Ovary (tissue), 9 donors: ENCODE measurements around the gene MYO9B. TPM values are rescaled to one million over a fixed set of nuclear protein-coding genes. Genes with fewer than 3 reads are reported as not detected.

Experiments used
- DNase-seq, 5 donors: peaks; one replicate each; pipeline ENCODE4 v3.0.0-alpha.2; 2019 to 2020
- H3K27ac ChIP-seq, 2 donors: fragments of 200-600 bp; one replicate each; pipeline versions ENCODE4 v1.5.1 to v1.8.0; 2019 to 2022
- H3K27me3 ChIP-seq: fragments of 200-600 bp; one replicate; pipeline ENCODE4 v1.8.0; 2022
- H3K36me3 ChIP-seq: fragments of 200-600 bp; sonication (generic); one replicate; pipeline ENCODE4 v1.5.1; 2019
- H3K4me1 ChIP-seq: one replicate; pipeline ENCODE4 v1.8.1; 2013; ENCODE audit warnings: mild to moderate bottlenecking, moderate library complexity; ENCODE audit not compliant: insufficient read depth
- H3K4me3 ChIP-seq: fragments of 200-600 bp; sonication (generic); one replicate; pipeline ENCODE4 v1.5.1; 2017
- H3K9me3 ChIP-seq, 2 donors: fragments of 200-600 bp in 1 of 2; sonication (generic) in 1 of 2; one replicate each; pipeline versions ENCODE4 v1.5.1 to v1.8.1; 2013 to 2019; ENCODE audit warnings: mild to moderate bottlenecking in 1 of 2, moderate library complexity in 1 of 2
- CTCF ChIP-seq, 3 donors: fragments of 450-650 bp in 2 of 3; fragments of 200-600 bp in 1 of 3; IDR thresholded peaks; one replicate each; pipeline versions ENCODE4 v1.5.1 to v1.8.0; 2016 to 2022; ENCODE audit warnings: antibody characterized with exemption in 3 of 3, mild to moderate bottlenecking in 1 of 3
- EP300 ChIP-seq: sonication (generic); formaldehyde crosslinking; IDR thresholded peaks from one replicate; pipeline ENCODE4 v1.6.1; 2017; ENCODE audit warnings: antibody characterized with exemption
- POLR2A ChIP-seq: fragments of 450-650 bp; IDR thresholded peaks from one replicate; pipeline ENCODE4 v1.6.1; 2017; ENCODE audit warnings: antibody characterized with exemption, mild to moderate bottlenecking, moderate library complexity
- WGBS, 3 donors: extraction: QIAGEN DNeasy Blood & Tissue Kit in 1 of 3; methylation state at CpG; one replicate each; pipeline versions ENCODE4 v1.1.5 to v1.1.7; 2013 to 2017; 5-methylcytosine and 5-hydroxymethylcytosine counted together
- intact Hi-C, 4 donors: fragments of 100-400 bp; cut with DNase I; formaldehyde crosslinking; loops; one replicate each; pipeline versions ENCODE4 v1.11.0 to v1.15.1; 2022 to 2023
- polyA plus RNA-seq, 2 donors: library from polyadenylated mRNA; stranded (reverse); fragments of 200-250 nt in 1 of 2; fragments of 350-450 nt in 1 of 2; fragmentation: Illumina TruSeq in 1 of 2; extraction: RNeasy Lipid Tissue Mini Kit (QIAGEN cat#74804) in 1 of 2; gene quantifications; one replicate each; pipeline ENCODE4 v1.2.3, GENCODE V29; 2013 to 2014
- total RNA-seq, 7 donors: library from RNA; depleted of rRNA in 2 of 7; stranded (reverse); fragments of >200 nt in 2 of 7; fragmentation: NEBNext Ultra II Directional in 3 of 7; extraction: Animal tissue kit (Norgen Biotek cat#: 25700) in 3 of 7; gene quantifications; one replicate each; pipeline versions ENCODE4 v1.1.0 to v1.2.4, GENCODE V29; 2016 to 2023
- donor health status: DM: no; HTN: no; CAD: no; lungs with moderate emphysema.
- donor health status: DM: no; HTN: no; CAD: no.
- donor health status: Bipolar disorder and iron deficiency.
- donor health status: DM: yes; HTN: yes; CAD: no.
- donor health status: DM: no; HTN: no; CAD: no.
- donor health status: DM: yes; HTN: yes; CAD: no.

The MYO9B gene
- total and polyA plus RNA-seq, 9 donors: 17.9 to 56.3 (median 34.1) TPM

GRCh38 chr19:17180997-17181702 lies 105.6 kb downstream of the MYO9B start:
- no peak for DNase-seq

DNA sequence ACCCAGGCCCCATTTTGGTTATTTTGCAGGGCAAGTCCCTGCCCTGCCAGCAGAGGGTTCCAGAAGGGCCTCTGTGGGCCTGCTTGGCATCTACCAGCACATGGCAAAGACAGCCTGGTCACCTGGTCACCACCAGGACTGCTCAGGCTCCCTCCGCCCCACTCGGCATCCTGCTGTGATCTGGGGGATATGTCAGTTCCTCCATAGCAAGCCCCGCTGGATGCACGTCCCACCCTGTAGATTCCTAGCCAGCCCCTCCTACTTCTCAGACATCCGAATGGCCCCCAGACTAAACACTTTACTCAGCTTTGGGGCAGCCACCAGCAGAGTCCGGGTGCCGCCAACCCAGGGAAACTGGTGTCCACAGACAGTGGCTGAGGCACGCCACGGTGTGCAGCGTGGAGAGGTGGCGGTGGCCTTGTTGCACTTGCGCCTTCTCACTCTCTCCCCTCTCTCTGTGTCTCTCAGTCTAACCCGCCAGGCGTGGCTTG lies 107.7 kb downstream of the MYO9B start:
- DNase-seq: no peak
- no peak overlapping the region for H3K27ac ChIP-seq
- no peaks in the 10 kb centered on the region for H3K9me3 ChIP-seq
- TF ChIP-seq EP300 (no peak), POLR2A (no peak), CTCF (IDR thresholded peaks at IDR 0.05) (no peak)
- intact Hi-C loops: no loop called here
- no peaks in the 10 kb centered on the region for H3K36me3 ChIP-seq
- H3K4me3 ChIP-seq: no peak overlapping the region
- H3K27me3 ChIP-seq: no peaks in the 10 kb centered on the region
- H3K4me1 ChIP-seq: no peaks in the 10 kb centered on the region
- WGBS, 3 donors: 89 to 95% (median 93%) methylated on average over 14 of the region's 14 CpGs

More at GRCh38 chr19:17180997-17181702, 105.6 kb downstream of the MYO9B start:
- no peaks in the 10 kb centered on the region for H3K9me3 ChIP-seq
- no peaks in the 10 kb centered on the region for H3K4me1 ChIP-seq
- WGBS, 3 donors: 73 to 76% (median 75%) methylated on average over 22 of the region's 22 CpGs
- H3K4me3 ChIP-seq: no peak overlapping the region
- H3K36me3 ChIP-seq: no peaks in the 10 kb centered on the region
- intact Hi-C loops: no loop called here
- no peak overlapping the region for H3K27ac ChIP-seq
- no peaks in the 10 kb centered on the region for H3K27me3 ChIP-seq
- TF ChIP-seq CTCF (IDR thresholded peaks at IDR 0.05) (no peak), EP300 (no peak), POLR2A (no peak)

DNA sequence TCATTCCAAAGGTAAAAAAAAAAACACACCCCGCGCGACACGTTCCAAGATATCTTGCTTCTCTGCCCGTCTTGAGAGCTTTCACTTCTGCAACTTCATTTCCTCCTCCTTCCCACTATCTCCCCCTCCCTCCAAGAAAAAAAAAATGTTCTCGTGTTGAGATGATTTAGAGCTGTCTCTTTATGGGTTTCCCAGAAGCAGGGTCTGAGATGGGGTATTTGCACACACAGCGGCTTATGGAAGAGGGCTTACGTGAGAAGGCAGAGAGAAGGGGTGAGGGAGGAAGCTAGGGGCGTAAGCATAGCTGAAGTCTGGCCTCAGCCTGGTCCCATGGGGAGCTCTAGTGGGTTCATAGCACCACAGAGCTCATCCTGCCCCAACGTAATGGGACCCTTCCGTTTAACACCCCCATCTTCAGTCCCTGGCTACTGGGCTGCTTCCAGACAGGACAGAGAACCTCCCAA lies 108.3 kb downstream of the MYO9B start:
- Histone ChIP-seq H3K4me1 (no peaks in the 10 kb centered on the region), H3K9me3 (no peaks in the 10 kb centered on the region), H3K27me3 (no peaks in the 10 kb centered on the region), H3K27ac (no peak overlapping the region), H3K4me3 (no peak overlapping the region), H3K36me3 (no peaks in the 10 kb centered on the region)
- intact Hi-C loops: no loop called here
- WGBS, 3 donors: 77 to 85% (median 80%) methylated on average over 11 of the region's 11 CpGs
- TF ChIP-seq CTCF (IDR thresholded peaks at IDR 0.05) (no peak), POLR2A (no peak), EP300 (no peak)
- no peak for DNase-seq

DNA sequence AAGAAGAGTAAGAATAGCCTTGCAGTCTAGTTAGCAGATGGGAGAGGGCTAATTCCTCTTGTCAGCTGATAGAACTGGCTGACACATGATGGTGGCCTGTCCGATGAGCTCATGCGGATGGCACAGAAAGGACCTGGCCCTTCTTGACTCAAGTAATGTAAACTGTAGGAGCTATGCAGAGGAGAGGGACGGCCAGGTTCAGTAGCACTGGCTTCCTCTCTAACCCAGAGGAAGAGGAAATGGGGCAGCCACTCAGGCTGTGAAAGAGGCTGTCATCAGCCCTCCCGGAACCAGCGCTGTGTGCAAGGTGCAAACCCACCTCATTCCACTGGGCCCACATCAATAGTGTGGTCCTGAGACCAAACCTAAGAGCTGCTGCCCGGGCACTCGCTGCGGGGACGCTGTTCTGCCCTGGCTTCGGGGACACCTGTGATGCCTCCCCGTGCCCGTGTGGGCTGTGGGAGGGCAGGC lies 108.8 kb downstream of the MYO9B start:
- Histone ChIP-seq H3K27me3 (no peaks in the 10 kb centered on the region), H3K4me1 (no peaks in the 10 kb centered on the region), H3K4me3 (no peak overlapping the region), H3K36me3 (no peaks in the 10 kb centered on the region), H3K9me3 (no peaks in the 10 kb centered on the region), H3K27ac (no peak overlapping the region)
- 91 to 97% (median 95%) methylated on average over 11 to 12 of the region's 12 CpGs for WGBS, 3 donors
- no peak for DNase-seq
- intact Hi-C loops: no loop called here
- TF ChIP-seq CTCF (IDR thresholded peaks at IDR 0.05) (no peak), POLR2A (no peak), EP300 (no peak)
